ENCODE data around the gene SPG11. TPM values are rescaled to one million over a fixed set of nuclear protein-coding genes. Genes with fewer than 3 reads are reported as not detected.
"Not testable (repeated sequence)": the region's sequence is repeated elsewhere in the genome, so short reads cannot be mapped to it uniquely, and the experiment has no call there.

The SPG11 gene
- total RNA-seq, 1 experiment from 2014 or later: 50.5 TPM

DNA sequence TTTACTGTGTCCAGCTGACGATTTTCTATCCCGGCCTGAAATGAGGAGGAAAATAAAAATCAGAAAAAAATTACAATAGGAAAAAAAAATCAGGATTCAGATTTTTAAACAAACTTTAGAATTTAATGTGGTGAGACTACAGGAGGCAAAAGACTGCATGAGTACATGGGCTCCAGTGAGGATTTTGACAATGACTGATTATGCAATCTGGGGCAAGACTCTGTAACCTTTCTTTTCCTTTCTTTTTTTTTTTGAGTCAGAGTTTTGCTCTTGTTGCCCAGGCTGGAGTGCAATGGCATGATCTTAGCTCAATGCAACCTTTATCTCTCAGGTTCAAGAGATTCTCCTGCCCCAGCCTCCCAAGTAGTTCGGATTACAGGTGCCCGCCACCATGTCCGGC is 29.9 kb downstream of the SPG11 start:
- DNase-seq (ENCODE audit: low read depth): peak; percentile 8

DNA sequence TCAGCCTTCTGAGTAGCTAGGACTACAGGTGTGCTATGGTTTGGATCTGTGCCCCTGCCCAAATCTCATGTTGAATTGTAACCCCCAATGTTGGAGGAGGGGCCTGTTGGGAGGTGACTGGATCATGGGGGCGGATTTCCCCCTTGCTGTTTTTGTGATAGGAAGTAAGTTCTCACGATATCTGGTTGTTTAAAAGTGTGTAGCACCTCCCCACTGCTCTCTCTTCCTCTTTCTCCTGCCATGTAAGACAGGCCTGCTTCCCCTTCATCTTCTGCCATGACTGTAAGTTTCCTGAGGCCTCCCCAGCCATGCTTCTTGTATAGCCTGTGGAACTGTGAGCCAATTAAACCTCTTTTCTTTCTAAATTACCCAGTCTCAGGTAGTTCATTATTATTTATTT is 38.2 kb downstream of the SPG11 start:
- not testable (repeated sequence) for DNase-seq (ENCODE audit: low read depth)

DNA sequence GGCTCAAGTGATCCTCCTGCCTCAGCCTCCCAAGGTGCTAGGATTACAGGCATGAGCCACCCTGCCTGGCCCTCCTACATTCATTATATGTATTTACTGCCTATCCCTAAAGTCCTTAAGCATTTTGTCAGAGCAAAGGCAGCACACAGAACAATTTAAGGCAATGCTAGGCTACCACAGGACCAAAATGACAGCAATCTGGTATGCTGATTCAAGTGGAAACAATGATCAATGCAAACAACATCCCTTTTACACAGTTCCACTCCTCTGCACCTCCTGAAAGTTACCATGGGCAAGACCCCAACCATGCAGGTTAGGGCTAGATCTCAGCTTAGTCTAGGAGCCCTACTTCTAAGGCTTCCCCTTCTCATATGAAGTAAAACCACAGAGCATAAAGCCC is 40.3 kb downstream of the SPG11 start:
- no peak for DNase-seq (ENCODE audit: low read depth)

DNA sequence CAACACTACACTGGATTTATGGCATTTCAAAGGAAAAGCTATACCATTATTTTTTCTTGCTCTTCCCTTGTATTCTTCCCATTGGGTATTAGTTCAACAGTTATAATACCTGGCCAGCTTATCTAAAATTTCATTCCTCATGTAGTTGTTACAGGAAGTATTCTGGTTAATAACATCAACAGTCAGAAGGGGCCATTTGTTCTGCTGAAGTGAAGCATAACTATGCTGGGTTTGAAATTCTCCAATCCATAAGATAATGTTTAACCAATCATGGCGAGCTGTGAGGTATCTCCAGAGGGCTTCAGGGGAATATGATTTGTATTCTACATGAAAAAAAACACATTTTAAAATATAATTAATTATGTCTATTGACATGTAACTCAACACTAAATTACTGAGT is 43.4 kb downstream of the SPG11 start:
- no peak for DNase-seq (ENCODE audit: low read depth)

DNA sequence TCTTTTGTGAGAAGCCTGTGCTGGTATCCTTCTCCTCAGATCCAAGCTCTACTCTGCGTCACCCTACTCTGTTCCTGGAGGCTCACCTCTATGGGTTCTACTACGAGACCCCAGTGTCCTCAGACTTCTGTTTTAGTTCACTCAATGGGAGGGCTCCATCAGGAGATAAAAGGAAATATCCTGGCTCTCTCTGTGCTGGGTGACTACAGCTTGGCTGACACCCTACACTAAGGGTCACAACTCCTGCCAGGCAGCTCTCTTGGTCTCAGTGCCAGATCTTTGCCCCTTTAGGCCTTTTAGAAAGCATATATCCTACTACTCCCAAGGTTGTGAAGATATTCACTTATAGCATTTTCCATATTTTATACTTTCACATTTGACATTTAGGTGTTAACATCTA is 46.5 kb downstream of the SPG11 start:
- DNase-seq (ENCODE audit: low read depth): no peak

DNA sequence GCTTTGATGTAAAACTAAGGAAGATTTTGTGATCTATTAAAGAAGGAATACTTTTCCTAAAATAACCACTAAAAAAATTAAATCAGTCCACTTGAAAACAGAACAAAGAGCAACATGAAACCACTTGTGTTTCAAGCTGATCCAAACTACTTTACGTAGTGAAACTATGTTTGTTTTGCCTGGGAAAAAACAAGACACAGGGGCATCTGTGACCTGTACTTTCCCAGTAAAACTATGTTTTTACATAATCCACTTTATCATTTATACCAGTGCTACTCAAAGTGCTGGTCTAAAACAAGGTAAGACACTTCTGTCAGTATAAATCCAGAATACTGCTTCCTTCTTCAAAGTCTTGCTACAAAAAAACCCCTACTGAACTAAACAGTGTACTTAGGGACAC is 56.7 kb downstream of the SPG11 start:
- no peak for DNase-seq (ENCODE audit: low read depth)

DNA sequence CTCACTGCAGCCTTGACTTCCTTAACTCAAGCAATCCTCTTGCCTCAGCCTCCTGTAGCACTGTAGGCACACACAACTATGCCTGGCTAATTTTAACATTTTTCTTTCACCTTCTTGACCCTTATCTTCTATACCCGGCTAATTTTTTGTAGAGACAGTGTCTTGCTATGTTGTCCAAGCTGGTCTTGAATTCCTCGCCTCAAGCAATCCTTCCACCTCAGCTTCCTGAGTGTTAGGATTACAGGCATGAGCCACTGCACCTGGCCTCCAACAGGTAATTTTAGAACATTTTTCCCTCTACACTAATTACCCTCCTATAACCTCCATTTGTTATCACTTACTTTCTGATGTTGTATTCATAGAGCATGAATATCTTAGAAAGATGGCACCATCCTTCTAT is 60.3 kb downstream of the SPG11 start:
- no peak for DNase-seq (ENCODE audit: low read depth)

DNA sequence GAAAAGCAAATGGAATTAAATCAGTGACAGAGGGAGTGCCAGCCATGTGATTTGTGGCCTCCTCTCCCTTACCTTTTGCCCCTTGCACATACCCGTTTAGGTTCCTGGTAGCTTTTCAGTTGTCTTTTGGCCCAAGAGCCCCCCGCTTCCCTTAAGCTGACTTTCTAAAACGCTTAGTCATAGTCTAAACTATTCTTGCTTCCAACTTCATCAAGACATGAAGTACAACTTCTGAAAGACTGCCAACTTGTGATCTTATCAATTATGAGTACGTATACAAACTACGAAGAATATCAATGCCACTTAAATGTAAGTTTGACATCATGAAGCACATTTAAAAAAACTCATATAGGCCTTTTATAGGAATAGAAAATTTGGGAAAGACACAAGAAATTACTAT is 64.6 kb downstream of the SPG11 start:
- no peak for DNase-seq (ENCODE audit: low read depth)

DNA sequence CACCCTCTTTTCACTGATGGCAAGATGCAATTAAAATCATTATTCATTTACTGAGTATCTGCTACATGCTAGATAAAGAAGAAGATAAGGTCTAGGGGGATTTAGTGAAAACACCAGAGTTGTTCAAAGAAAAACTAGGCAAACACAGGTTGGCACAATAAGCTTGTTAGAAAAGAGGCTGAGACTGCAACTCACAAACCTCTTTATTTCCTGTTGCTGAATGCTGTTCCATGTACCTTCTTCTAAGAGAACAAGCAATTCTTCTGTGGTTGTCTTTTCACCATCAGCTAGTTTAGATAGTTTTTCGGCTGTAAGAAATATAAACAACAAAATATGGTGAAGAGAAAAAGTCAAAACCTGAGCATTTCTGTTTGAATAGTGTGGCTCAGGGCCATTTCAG is 65.4 kb downstream of the SPG11 start:
- no peak for DNase-seq (ENCODE audit: low read depth)

DNA sequence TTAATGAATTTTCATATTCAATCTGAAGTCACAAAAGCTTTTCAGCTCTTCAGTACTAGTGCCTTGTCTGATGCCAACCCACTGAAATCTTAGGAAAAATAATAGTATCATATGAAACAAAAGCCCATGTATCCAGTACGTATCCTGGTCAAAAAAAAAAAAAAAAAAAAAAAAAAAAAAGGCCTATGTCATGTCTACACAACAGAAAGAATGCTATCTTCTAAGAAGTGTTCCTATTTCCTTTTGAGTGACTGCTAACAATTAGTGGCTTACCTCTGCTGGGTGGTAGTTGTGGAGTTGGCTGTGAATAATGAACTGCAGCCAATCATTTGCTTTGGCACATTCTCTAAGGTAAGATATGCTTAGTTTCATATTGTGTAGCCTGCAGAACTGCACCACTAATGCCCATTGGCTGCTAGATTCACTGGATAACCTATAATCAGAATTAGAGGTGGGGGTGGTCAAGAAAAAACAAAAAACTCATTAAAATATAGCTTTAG is 66.9 kb downstream of the SPG11 start:
- DNase-seq (ENCODE audit: low read depth): no peak

DNA sequence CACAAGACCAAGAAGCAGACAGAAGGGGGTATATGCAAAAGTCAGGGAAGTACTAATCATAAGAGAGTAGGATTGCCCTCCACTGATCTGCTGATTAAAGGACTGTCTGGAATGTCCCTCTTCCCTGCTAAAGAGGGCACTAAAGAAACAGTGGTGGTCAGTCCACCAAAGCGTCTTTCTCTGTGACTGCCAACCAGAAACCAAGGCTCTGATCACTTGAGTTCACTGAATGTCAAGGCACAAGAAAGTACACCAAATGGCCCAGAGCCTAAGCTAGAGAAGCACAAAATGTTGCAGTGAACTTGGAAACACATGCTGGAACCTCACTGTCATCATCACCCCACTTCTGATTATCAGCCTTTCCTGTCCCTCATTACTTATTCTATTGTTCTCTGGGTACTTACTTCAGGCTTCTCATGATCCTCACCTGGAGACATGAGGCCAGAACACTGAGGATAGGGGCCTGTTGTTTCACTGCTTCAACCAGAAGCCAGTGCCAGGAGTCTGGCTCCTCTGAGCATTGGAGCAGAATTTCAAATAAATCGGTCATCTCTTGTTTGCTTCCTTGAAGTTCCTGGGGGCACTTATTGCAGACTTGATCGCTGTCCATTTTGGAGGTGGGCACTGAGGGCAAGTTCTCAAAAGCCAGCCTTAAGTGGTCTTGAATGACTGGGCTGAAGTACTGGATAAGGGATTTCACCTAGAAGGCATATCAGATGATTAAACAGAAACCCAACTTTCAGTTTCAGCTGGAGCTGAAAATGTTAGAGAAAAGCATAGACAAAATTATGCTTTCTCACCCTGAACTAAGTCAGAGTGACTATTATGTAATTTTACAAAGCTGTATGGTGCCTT is 67.6 kb downstream of the SPG11 start:
- no peak for DNase-seq (ENCODE audit: low read depth)

DNA sequence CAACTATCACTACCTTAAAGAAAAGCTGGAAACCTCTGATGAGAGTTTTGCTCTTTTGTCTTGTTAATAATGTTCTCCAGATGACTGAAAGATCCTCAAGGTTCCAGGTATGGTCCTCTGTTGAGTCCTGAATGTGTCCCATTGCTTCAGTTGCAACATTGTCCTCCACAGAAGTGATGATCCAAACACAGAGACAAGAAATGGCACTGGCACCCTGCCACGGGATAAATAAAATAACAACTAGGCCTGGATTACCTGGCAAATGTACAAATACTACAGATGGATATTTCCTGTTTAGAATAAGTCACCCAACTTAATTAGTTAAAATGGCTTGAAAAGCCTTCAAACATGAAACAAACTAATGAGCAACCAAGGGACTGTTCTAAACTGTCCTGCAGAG is 68.2 kb downstream of the SPG11 start:
- DNase-seq (ENCODE audit: low read depth): no peak

DNA sequence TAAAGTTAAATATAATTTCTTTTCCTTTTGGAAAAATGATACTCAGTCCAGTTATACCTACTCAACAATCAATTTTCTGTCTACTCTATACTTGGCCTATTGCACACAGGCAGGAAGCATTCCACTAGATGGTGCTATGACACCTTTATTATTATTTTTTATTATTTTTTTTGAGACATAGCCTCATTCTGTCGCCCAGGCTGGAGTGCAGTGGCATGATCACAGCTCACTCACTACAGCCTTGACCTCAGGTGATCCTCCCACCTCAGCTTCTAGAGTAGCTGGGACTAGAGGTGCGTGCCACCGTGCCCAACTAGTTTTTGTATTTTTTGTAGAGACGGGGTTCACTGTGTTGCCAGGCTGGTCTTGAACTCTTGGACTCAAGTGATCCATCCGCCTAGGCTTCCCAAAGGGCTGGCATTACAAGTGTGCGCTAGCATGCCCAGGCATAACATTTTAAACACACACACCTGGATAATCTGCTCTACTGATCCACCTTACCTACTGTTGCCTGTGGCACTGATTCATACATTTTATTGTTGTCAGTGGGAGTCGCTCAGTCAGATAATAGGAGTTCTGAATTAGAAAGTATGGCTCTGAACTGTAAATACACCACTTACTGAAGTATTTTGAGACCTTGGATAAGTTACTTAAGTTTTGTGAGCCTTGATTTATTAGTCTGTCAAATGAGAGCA is 70.3 kb downstream of the SPG11 start:
- DNase-seq (ENCODE audit: low read depth): peak; percentile 13

DNA sequence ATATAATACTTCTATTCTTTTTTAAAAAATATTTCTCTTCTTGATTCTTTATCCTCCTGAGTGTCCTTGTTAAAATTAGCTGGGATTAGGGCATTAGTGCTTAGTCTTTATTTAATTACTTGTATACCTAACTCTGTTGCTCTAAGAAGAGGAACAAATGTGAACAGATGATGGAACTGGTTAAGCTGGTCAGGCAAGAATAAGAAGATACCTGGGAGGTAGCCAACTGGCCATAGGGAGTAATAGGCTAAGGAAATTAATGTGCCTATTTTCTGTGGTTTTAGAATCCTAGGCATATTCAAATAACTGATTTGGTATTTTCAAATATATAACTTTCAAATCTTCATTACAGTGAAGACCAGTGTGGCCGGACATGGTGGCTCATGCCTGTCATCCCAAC is 72.1 kb downstream of the SPG11 start:
- DNase-seq (ENCODE audit: low read depth): no peak

DNA sequence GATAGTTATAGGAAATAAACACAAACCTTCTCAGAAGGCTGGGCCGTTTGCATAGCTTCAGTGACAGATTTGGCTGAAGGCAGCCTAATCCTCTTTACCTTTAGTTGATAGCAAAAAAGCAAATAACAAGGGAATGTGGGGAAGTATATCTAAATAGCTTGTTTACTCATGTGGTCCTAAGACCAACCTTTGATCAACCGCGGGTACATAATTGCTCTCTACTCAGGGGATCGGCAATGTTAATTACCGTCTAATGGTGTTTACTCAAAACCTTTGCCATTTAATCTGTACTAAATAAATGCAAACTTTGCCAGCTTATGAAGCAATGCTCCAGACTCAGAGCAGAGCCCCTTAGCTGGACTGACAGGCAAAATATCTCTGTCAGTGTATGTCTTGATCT is 74.9 kb downstream of the SPG11 start:
- no peak for DNase-seq (ENCODE audit: low read depth)

DNA sequence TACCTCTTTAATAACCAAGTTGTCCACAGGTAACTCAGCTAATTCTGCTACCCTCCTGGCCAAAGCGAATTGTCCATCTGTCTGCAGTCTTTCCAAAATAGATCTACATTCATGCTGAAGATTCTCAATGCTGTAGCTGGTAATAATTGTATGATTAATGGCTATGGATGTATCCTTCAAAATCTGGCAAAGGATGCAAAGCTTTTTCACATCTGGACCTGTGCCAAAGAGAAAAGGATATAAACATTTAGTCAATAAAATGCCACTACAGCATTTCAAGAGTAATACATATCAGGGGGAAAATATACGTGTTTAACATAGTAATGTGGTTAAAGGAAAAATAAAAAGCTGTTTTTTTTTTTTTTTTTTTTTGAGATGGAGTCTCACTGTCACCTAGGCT is 77.8 kb downstream of the SPG11 start:
- no peak for DNase-seq (ENCODE audit: low read depth)

DNA sequence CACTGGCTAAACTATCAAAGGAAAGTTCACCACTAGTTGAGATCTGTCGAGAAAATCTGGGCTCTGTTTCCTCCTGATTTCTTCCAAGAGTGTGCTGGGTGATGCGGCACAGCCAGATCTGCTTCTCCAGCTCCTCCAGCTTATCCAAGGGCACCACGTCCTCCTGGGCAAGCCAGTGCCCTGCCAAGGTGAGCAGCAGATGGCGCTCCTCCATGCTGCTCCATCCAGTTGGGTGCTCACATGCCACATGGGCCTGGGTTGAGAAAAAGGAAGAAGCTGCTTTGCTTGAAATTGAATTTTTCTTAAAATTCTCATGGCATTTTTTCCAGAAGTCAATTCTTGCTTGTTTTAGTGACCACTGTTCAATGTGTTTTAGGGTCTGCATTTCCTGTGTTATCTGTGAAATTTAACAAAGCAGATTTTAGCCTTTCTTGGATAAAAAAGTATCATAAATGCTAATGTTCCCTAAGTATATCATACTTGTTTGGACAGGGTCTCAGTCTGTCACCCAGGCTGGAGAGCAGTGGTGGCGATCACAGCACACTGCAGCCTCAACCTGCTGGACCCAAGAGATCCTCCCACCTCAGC is 79.2 kb downstream of the SPG11 start:
- peak; percentile 49 for DNase-seq (ENCODE audit: low read depth)

DNA sequence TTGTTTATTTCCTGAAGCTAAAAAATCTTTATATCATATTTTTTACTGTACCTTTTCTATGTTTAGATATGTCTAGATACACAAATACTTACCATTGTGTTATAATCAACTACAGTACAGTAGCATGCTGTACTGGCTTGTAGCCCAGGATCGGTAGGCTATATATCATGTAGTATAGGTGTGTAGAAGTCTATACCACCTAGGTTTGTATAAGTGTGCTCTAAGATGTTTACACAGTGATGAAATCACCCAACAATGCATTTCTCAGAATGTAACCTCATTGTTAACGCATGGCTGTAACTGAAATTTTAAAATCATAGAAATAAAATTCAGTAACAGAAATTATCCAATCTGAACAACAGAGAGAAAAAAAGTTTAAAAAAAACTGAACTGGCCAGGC is 83.4 kb downstream of the SPG11 start:
- no peak for DNase-seq (ENCODE audit: low read depth)

DNA sequence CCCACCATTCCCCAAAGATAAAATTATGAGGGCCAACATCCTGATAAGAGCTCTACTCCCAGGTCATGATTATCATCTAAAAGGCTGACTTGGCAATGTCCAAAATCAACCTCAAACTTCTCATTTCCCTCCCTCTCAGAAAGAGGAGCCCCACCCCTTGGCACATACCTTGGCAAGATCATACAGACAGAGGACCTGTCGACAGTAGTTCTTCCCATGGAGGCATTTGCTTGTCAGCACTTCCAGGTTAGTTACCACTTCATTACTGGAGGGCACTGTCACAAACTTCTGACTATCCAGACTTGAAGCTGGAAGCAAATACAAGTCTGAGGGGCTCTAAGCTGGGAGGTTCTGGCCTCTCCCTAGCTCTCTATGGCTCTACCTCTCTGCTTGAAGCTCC is 88.7 kb downstream of the SPG11 start:
- no peak for DNase-seq (ENCODE audit: low read depth)

DNA sequence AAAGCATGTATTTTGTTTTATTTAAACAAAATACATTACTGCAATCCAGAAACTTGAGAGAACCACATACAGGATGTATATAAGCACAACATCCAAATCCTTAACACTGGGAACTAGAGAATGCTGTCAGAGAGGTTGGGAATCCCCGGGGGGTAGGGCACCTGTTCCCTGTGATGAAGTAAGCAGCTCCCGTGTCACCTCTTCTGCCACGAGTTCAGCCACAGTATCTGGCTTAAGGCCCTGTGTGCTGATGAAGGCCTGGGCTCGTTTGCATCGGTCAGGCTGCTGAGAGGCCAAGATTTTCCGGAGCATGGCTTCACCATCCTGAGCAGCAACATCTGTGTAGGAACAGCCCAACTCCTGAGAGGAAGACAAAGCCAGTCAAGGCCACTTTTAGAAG is 90.1 kb downstream of the SPG11 start:
- DNase-seq (ENCODE audit: low read depth): no peak

DNA sequence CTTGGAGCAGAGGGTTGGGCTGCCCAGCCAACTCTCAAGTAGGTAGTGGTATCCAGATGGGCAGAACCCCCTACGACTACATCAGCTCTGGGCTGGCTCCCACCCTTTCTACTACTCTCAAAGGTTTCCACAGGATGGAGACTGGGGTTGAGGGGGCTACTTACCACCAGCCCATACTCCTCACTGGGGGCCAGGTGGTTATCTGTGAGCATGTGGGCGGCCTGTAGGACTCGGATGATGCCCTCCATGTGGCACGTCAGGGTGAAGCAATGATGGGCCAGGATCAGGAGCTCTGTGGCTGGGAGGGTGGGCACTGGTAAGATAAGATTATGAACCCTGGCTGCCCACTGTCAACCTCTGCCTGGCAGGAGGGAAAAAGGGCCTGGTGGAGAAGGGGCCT is 93.1 kb downstream of the SPG11 start:
- DNase-seq (ENCODE audit: low read depth): no peak

DNA sequence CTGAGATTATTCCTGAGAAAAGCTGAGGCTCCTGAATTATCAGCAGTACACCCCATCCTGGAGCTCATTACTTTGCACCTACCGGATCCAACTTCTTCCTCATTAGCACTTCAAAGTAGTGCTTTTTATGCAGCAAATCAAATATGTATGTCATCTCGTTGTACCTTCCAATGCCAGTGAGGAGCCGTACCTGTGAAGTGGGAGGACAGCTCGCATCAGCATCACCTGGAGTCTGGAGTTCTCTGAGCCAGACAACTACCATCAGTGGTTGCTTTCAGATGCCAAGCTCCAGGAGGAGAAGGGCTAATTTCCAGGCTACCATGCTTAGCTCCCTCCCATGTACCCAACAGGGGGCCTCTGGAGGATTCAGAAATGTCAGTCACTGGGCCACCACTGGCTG is 94.1 kb downstream of the SPG11 start:
- DNase-seq (ENCODE audit: low read depth): no peak

DNA sequence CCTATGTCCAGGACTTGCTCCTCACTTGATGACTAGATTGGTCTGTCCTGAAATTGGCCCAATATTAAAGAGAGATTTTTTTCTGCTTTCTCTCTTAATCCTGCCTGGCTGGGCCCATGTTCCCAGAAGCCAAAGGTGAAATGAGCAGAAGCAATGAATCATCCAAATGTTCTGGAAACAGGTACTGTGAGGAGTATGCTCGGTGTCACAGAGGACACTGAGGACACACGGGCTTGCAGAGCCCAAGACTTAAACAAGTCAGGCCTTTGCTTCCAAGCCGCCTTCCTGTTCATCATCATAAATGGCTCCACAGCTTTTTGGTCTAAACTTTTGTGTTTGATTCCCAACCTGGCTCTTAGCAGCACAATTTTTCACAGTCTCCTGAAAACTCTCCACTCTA is 95.1 kb downstream of the SPG11 start:
- no peak for DNase-seq (ENCODE audit: low read depth)
